Skeletal muscle tissue (tissue), 4 donors: Measurements from ENCODE around the gene IL34. TPM values are rescaled to one million over a fixed set of nuclear protein-coding genes. Genes with fewer than 3 reads are reported as not detected.

Experiments used
- H3K27ac ChIP-seq: one replicate; pipeline ENCODE4 v1.7.0; 2013; ENCODE audit warnings: mild to moderate bottlenecking, low read depth, low read length, inconsistent platforms
- H3K27me3 ChIP-seq, 3 donors: one replicate each; pipeline ENCODE4 v1.7.0; 2013; ENCODE audit warnings: low read length in 3 of 3; ENCODE audit not compliant: control insufficient read depth in 3 of 3, insufficient read depth in 3 of 3
- H3K36me3 ChIP-seq, 3 donors: one replicate each; pipeline ENCODE4 v1.7.0; 2013; ENCODE audit warnings: low read length in 3 of 3; ENCODE audit not compliant: control insufficient read depth in 3 of 3, insufficient read depth in 3 of 3
- H3K4me1 ChIP-seq, 3 donors: one replicate each; pipeline ENCODE4 v1.7.0; 2013; ENCODE audit warnings: low read length in 3 of 3, mild to moderate bottlenecking in 3 of 3; ENCODE audit not compliant: control insufficient read depth in 3 of 3, insufficient read depth in 3 of 3
- H3K4me3 ChIP-seq, 3 donors: one replicate each; pipeline ENCODE4 v1.7.0; 2013; ENCODE audit warnings: low read length in 3 of 3
- H3K9ac ChIP-seq, 3 donors: one replicate each; pipeline ENCODE4 v1.7.0; 2013; ENCODE audit warnings: low read length in 3 of 3, mild to moderate bottlenecking in 3 of 3, moderate library complexity in 2 of 3, low read depth in 1 of 3
- H3K9me3 ChIP-seq, 3 donors: one replicate each; pipeline ENCODE4 v1.7.0; 2013; ENCODE audit warnings: low read length in 3 of 3; ENCODE audit not compliant: control insufficient read depth in 3 of 3
- total RNA-seq: library from RNA; depleted of rRNA; stranded (reverse); fragments of >200 nt; gene quantifications from one replicate; pipeline ENCODE4 v1.2.3, GENCODE V29; 2014
- donor health status: Osteomylitis.

The IL34 gene
- total RNA-seq, 1 donor from 2014 or later: 6.8 TPM

DNA sequence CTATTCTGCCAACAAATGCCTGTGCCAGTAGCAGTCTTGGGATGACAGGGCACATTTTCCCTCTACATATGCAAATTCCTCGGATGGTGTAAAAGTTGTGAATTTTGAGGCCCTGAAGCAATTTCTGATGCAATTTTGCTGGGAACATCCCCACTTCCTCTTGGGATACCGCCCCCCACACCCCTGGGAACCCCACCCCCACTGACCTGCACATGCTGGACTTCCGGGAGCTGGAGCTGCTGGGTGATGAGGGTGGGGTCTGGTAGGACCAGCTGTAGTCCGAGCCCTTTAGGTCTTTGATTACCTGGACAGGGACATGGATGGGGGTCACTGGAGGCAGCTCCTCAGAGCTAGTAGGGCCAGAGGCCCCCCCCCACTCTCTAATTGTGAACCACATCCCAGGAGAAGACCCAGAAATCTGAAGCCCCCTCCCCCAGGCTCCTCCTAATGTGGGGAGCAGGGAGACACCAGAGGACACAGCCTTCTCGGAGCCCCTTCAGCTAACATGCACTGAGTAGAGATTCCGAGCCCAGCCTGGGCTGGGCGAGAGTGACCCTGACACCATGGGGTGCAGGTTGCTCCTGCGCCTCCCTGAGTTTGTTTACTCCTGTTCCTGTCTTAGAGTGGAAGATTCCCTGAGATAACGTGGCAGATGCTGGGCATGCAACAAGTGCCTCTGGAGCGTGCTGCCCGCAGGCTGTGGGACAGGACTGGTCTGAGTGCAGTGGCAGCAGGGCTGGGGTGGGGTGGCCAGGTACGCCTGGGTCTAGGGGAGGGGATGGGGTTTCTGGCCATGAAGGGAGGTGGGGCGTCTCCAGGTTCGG is 30.5 kb downstream of the IL34 start:
- H3K27ac ChIP-seq: no peak overlapping the region
- peaks cover 28 to 50% (median 49%) of the 10 kb centered on the region in 3 donors for H3K36me3 ChIP-seq
- H3K9me3 ChIP-seq: no peaks in the 10 kb centered on the region
- peaks cover 19 to 26% (median 22%) of the 10 kb centered on the region in 3 donors for H3K4me1 ChIP-seq
- no peak overlapping the region for H3K4me3 ChIP-seq
- no peaks in the 10 kb centered on the region for H3K27me3 ChIP-seq
- peak overlapping the region in 1 of 3 donors; percentile 8 for H3K9ac ChIP-seq

GRCh38 chr16:70677499-70678120 is 31.3 kb downstream of the IL34 start:
- no peaks in the 10 kb centered on the region for H3K27me3 ChIP-seq
- peaks cover 28 to 49% (median 44%) of the 10 kb centered on the region in 3 donors for H3K36me3 ChIP-seq
- H3K9me3 ChIP-seq: no peaks in the 10 kb centered on the region
- no peak overlapping the region for H3K9ac ChIP-seq
- peaks cover 26 to 33% (median 29%) of the 10 kb centered on the region in 3 donors for H3K4me1 ChIP-seq
- H3K27ac ChIP-seq: no peak overlapping the region
- no peak overlapping the region for H3K4me3 ChIP-seq

DNA sequence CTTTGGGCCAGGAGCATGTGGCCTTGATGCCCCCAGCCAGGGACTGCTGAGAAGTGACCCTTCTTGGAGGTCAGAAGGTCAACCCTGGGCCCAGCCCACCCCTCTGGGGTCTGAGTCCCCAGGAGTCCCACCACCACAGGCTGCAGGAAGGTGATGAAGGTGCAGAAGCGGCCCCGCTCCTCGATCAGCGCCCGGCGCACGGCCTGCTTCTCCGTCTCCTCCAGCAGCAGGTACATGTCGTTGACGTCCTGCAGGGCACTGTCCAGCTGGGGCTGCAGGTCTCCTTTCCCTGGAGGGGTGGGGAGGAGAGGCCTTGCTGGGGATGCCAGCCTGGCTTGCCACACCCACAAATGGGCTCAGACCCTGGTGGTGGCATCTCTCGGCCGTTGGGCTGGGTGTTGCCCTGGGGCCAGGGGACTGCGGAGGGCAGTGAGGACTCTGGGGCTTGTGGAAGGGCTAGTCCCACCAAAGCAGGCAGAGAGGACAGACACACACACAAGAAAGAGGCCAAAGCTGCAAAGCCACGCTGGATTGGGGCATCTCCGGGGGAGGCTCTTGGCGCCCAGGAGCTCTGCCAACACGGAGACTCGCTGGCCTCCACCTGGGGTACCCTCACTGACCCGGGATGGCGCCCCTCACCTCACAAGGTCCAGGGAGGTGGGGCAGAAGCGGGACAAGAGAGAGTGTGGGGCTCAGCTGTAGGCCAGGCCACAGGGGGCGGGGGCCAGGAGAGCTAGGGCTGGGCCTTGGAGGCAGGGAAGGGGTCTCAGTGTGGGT is 31.9 kb downstream of the IL34 start:
- no peak overlapping the region for H3K4me3 ChIP-seq
- H3K27ac ChIP-seq: no peak overlapping the region
- no peaks in the 10 kb centered on the region for H3K27me3 ChIP-seq
- peaks cover 33 to 40% (median 36%) of the 10 kb centered on the region in 3 donors for H3K4me1 ChIP-seq
- no peaks in the 10 kb centered on the region for H3K9me3 ChIP-seq
- H3K9ac ChIP-seq: no peak overlapping the region
- peaks cover 32 to 45% (median 40%) of the 10 kb centered on the region in 3 donors for H3K36me3 ChIP-seq

DNA sequence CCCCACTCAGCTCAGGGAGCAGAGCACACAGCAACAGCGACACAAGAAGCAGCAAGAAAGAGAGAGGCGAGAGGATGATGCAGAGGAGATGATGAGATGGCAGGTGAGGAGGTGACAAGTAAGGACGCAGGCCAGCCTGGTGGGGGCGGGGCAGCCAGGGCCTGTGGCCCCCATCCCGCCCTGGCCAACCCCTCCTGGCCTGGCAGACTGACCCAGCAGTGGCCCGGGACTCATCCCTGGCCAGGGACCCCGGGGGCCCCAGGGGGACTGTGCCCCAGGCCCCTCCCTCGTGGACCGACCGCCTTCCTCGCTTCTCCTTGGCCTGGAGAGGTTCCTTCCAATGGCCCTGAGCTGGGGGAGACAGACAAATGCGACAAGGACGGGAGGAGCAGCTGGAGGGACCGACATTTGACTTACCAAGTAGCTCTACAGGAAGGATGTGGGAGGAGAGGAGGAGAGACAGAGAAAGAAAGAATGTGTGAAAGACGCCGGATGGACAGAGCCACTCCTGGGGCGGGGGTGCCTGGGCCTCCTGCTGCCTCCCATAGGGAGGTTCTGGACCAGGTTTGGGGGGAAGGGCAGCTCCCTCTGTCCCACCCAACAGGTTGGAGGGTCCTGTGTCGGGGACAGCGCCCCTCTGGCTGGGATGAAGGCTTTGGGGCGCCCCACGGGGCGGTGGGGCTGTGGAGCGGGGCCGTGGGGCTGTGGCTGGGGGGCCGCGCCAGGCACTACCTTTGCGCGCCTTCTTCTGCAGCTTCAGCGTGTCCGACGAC is 32.7 kb downstream of the IL34 start:
- Histone ChIP-seq H3K4me1 (peaks cover 41 to 44% (median 42%) of the 10 kb centered on the region in 3 donors), H3K9me3 (no peaks in the 10 kb centered on the region), H3K36me3 (peaks cover 31 to 40% (median 40%) of the 10 kb centered on the region in 3 donors), H3K4me3 (no peak overlapping the region), H3K9ac (no peak overlapping the region), H3K27me3 (no peaks in the 10 kb centered on the region), H3K27ac (no peak overlapping the region)

DNA sequence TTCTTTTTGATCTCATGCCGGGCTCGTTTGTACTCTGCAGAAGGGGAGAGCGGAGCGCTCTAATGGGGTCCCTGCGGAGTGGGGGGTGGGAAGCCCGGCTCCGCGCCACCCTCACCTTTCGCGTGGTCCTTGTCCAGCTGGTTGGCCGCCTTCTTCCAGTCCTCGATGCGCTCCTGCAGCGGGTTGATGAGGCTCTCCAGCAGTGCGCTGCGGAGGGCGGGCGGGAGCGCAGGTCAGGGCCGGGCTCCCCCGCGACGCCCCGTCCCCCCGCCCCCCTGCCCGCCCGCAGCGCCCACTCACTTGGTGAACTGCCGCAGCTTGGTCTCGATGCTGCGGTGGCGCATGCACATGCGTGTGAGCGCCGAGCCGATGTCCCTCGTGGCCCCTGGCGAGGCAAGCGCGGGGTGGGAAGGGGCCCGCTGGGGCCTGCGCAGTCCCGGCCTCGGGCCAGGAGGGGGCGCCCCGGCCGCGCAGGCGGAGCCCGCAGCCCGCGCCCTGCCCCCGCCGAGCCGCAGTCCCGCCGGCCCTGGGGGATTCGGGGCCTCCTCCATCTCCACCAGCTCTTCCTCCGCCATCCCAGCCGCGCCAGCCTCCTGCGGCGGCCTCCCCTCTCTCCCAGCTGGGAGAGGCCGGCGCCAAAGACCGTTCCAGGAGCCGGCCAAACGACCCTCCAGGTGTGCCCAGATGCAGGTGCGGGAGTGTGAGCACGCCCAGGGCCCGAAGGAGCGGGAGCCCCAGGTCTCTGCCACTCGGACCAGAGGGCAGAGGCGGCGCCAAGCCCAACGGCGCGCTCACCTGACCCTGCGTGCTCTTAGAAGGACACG is 33.5 kb downstream of the IL34 start:
- Histone ChIP-seq H3K4me3 (no peak overlapping the region), H3K4me1 (peaks cover 48 to 51% (median 49%) of the 10 kb centered on the region in 3 donors), H3K9ac (no peak overlapping the region), H3K9me3 (no peaks in the 10 kb centered on the region), H3K36me3 (peaks cover 28 to 35% (median 34%) of the 10 kb centered on the region in 3 donors), H3K27ac (no peak overlapping the region), H3K27me3 (no peaks in the 10 kb centered on the region)

- Histone ChIP-seq H3K4me1 (peaks cover 48 to 52% (median 50%) of the 10 kb centered on the region in 3 donors), H3K9ac (peak overlapping the region in 1 of 3 donors; percentile 33), H3K9me3 (no peaks in the 10 kb centered on the region), H3K4me3 (peak overlapping the region in 1 of 3 donors; percentile 2), H3K27me3 (no peaks in the 10 kb centered on the region), H3K27ac (peak overlapping the region; percentile 25), H3K36me3 (peaks cover 28 to 29% (median 29%) of the 10 kb centered on the region in 3 donors)
Observed at GRCh38 chr16:70680495-70681381, 34.4 kb downstream of the IL34 start.

DNA sequence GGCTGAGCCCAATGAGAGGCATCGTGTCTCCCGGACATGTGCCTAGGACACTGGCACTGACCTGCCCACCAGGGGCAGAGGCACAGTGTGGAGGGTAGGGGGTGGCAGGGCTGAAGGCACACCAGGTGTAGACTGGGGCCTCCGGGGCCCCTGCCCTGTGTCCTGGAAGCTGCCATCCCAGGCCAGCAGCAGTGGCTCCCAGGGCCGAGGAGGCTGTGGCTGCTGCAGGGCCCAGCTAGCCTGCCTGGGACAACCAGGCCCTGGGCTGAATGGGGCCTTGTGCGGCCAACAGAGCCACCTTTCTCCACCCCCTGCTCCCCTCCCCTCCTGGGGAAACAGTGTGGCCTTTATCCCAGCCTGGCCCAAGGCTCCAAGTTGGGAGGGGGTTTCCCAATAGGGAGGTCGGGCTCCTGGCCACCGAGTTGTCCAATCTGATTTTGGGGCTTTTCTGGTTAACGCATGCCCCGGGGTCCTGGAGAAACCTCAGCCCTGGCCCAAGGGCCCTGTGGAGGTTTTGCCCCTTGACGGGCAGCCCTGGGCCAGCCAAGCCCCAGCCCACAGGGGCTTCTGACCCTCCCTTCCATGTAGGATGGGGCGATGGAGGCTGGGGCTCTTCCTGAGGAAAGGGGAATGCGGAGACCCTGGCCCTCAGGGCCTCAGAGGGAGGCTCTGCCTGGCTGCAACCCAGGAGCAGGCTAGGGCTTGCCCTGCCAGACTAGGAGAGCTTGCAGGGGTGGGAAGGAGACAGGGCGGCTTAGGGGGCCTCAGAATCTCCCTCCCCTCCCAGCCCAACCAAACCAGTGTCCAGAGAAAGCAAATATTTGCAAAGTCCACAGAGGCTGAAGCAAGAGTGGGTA is 35.3 kb downstream of the IL34 start:
- H3K4me3 ChIP-seq: peak overlapping the region in 1 of 3 donors; percentile 2
- H3K36me3 ChIP-seq: peaks cover 21 to 25% (median 23%) of the 10 kb centered on the region in 3 donors

More for the DNA sequence above, 35.3 kb downstream of the IL34 start:
- Histone ChIP-seq H3K4me1 (peaks cover 45 to 52% (median 50%) of the 10 kb centered on the region in 3 donors), H3K9ac (peak overlapping the region in 2 of 3 donors; percentile 45), H3K9me3 (no peaks in the 10 kb centered on the region), H3K27me3 (no peaks in the 10 kb centered on the region), H3K27ac (peak overlapping the region; percentile 25)
